Measurements from ENCODE around the gene PDE1C.

PDE1C gene

DNA sequence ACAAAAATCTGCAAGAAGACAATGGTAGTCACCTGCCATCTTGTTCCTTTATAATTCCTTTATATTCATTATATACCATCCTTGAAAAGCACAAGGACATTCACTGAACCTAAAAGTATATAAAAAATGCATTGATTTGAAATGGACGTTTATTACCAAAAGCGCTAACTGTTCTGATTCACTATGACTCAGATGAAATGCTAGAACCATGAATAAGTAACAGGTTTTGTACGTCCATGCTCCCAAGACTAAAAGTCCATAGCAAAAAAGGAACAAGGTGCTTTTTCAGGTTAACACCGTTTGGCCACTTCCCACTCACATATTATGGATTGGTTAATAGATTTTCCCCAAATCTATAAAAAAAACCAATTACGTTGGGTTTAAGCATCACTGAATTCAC is 273.8 kb downstream of the PDE1C start:
- TF ChIP-seq, protein P1, sequence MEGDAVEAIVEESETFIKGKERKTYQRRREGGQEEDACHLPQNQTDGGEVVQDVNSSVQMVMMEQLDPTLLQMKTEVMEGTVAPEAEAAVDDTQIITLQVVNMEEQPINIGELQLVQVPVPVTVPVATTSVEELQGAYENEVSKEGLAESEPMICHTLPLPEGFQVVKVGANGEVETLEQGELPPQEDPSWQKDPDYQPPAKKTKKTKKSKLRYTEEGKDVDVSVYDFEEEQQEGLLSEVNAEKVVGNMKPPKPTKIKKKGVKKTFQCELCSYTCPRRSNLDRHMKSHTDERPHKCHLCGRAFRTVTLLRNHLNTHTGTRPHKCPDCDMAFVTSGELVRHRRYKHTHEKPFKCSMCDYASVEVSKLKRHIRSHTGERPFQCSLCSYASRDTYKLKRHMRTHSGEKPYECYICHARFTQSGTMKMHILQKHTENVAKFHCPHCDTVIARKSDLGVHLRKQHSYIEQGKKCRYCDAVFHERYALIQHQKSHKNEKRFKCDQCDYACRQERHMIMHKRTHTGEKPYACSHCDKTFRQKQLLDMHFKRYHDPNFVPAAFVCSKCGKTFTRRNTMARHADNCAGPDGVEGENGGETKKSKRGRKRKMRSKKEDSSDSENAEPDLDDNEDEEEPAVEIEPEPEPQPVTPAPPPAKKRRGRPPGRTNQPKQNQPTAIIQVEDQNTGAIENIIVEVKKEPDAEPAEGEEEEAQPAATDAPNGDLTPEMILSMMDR (IDR thresholded peaks at IDR 0.05; ENCODE audit: low read depth, low read length): no peak
- no peak for DNase-seq (ENCODE audit: extremely low read depth, low read depth)

DNA sequence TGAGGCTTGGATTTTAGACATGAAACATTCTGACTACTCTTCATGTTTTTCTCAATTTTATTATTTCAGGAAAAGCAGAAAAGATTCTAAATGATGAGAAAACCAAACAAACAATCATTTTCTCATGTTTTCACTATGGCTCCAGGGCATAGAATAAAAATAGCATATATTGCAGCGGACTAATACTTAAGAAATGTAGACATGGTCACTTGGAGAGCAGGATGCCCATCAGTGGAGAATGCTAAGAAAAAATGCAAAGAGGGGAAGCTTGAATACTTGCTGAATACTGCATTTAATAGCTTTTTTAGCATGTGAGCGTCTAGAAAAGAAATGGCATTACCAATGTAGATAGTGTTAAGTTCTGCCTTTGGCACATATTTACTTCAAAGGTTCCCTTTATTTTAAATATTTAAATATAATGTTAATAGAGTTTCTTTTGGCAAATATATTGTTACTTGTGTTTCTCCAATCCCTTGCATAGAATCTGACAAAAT is 275.3 kb downstream of the PDE1C start:
- DNase-seq (ENCODE audit: extremely low read depth, low read depth): no peak
- TF ChIP-seq, protein P1 (IDR thresholded peaks at IDR 0.05; ENCODE audit: low read depth, low read length): no peak

DNA sequence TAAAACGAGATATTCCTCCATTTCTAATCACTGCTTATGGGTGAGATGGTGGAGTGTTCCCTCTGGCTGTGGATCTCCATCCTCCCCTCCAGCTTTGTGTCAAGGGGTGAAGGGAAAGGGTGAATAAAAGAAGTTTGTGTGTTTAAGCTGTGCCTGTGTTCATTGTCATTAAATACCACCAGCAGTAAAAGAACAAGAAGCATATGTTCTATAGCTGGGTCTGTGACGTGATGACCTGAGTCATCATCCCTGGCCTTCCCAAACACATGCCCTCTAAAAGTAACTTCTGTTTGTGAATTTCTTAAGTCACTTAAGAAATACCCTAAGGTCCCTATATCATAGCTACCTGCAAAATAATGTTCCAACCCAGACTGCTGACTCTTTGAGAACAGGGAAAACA is 278.3 kb downstream of the PDE1C start:
- DNase-seq (ENCODE audit: extremely low read depth, low read depth): no peak
- TF ChIP-seq, protein P1 (IDR thresholded peaks at IDR 0.05; ENCODE audit: low read depth, low read length): no peak

DNA sequence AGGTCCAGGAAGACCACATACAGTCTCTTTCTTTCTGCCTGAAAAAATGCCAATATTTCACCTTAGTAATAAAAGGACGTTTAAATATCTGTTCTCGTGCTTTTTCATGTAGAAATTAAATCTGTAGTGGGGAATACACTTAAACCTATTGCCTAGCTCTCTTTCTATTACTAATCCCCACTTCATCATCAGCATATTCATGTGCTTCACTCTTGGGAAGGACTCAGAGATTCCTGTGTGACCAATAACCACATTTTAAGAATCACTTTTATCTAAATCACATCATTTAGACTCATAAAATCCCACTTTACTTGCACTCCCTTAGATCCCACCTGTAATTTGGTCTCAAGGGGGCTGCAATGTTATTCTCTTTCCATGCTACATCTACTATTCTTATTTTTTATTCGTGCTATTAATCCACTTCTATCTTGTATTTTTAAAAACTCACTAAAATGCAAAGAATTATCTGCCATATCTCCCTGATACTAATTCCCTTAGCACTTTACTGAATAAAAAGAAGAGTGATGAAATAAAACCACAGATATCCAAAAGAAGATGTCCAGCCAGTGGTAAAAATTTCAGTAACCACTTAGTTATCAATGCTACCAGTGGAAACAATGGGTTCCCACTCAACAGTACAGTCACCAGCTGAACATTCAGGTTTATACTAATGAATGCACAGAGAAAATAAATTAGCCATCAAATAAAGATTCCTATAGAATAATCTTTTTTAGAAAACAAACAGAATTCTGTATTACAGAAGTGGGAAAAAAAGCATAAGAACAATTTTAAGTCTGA is 281.1 kb downstream of the PDE1C start:
- no peak for DNase-seq (ENCODE audit: extremely low read depth, low read depth)
- TF ChIP-seq, protein P1 (IDR thresholded peaks at IDR 0.05; ENCODE audit: low read depth, low read length): no peak

DNA sequence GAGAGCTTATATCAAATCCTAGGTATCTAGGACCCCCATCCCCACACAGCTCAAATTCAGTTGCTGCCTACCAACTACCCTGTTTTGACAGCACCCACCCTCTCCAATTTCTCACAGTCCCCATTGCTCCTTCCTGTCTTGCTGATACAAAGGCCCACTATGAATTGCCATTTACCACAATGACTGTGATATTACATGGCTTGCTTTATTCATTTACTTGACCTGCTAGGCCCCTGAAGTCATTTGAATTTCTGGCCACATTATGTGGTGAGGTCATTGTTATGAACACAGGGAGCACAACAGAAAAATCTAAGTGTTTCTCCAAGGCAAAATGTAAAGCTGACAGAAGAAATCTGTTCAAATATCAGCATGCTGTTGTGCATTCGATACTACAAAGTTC is 281.8 kb downstream of the PDE1C start:
- DNase-seq (ENCODE audit: extremely low read depth, low read depth): no peak
- TF ChIP-seq, protein P1 (IDR thresholded peaks at IDR 0.05; ENCODE audit: low read depth, low read length): no peak

DNA sequence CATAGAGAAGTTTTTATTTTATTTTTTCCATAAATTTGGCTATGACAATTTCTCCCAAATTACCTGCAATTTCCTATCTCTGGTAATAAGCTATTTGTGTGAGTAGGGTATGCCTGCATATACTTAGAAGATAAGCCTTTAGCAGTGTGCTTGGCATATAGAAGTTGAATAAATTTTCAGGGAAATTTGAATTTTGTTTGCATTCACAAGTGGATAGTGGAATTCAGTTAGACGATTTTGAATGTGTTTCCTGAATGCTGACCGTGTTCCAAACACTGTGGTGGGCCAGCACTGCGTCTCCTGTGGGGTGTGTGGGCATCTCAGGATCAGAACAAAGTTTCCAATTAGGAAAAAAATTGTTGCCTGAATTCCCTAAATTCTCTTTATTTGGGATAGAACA is 283.9 kb downstream of the PDE1C start:
- DNase-seq (ENCODE audit: extremely low read depth, low read depth): no peak
- TF ChIP-seq, protein P1 (IDR thresholded peaks at IDR 0.05; ENCODE audit: low read depth, low read length): no peak

DNA sequence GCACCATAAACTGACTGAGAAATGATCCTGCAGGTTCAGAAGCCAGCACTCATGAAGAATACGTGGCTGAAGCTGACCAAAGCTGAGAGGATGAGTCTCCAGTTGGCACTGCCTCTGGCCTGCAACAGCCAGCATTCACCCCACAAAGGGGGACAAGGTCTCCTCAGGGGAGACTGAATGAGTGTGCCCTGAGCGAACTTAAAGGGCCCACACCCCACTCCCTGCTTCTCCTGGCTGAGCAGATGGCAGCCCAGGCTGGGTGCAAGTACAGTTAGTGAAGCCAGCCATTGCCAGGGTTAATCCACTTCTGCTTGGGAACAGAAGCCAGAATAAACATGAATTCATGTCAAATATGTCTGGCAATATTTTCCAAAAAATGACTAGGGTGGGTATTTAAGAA is 285.1 kb downstream of the PDE1C start:
- TF ChIP-seq, protein P1 (IDR thresholded peaks at IDR 0.05; ENCODE audit: low read depth, low read length): no peak
- no peak for DNase-seq (ENCODE audit: extremely low read depth, low read depth)

All from AG09319 (cell line).